Testis (tissue), 3 donors: ENCODE data around the gene DEFB124. TPM values are rescaled to one million over a fixed set of nuclear protein-coding genes. Genes with fewer than 3 reads are reported as not detected.

Experiments used
- DNase-seq: peaks from one replicate; pipeline ENCODE4 v3.0.0-alpha.2; 2019
- H3K27ac ChIP-seq, 2 donors: fragments of 200-600 bp; sonication (generic); one replicate each; pipeline ENCODE4 v1.5.1; 2019
- H3K27me3 ChIP-seq: fragments of 200-600 bp; sonication (generic); one replicate; pipeline ENCODE4 v1.5.1; 2019
- H3K36me3 ChIP-seq: fragments of 200-600 bp; sonication (generic); one replicate; pipeline ENCODE4 v1.5.1; 2017; ENCODE audit warnings: low read depth; ENCODE audit errors: missing control alignments
- H3K4me1 ChIP-seq: fragments of 200-600 bp; sonication (generic); one replicate; pipeline ENCODE4 v1.5.1; 2019
- H3K4me3 ChIP-seq, 2 donors: fragments of 200-600 bp; sonication (generic); one replicate each; pipeline ENCODE4 v1.5.1; 2017 to 2019
- H3K9me3 ChIP-seq: fragments of 200-600 bp; sonication (generic); one replicate; pipeline ENCODE4 v1.5.1; 2017
- POLR2A ChIP-seq: fragments of 450-650 bp; IDR thresholded peaks from one replicate; pipeline ENCODE4 v1.6.1; 2017; ENCODE audit warnings: antibody characterized with exemption, mild to moderate bottlenecking, moderate library complexity
- WGBS, 2 donors: methylation state at CpG; one replicate each; pipeline ENCODE4 v1.1.5; 2018; 5-methylcytosine and 5-hydroxymethylcytosine counted together
- intact Hi-C: fragments of 100-400 bp; cut with DNase I; formaldehyde crosslinking; loops from one replicate; pipeline ENCODE4 v1.15.1; 2023; ENCODE audit warnings: low total_unique reads
- polyA plus RNA-seq: library from polyadenylated mRNA; stranded (reverse); fragments of 350-450 nt; fragmentation: Illumina TruSeq; extraction: RNeasy Lipid Tissue Mini Kit (QIAGEN cat#74804); gene quantifications from one replicate; pipeline ENCODE4 v1.2.3, GENCODE V29; 2014; ENCODE audit warnings: low read depth, low replicate concordance; ENCODE audit not compliant: insufficient read depth
- total RNA-seq, 2 donors: library from RNA; depleted of rRNA; stranded (reverse); fragments of >200 nt; gene quantifications; one replicate each; pipeline ENCODE4 v1.2.3, GENCODE V29; 2016
- TF ChIP-seq, protein P1 (sequence below), 3 experiments: fragments of 450-650 bp in 2 of 3; fragments of 200-600 bp in 1 of 3; sonication (generic) in 1 of 3; IDR thresholded peaks; one replicate each; pipeline ENCODE4 v1.5.1; 2016 to 2019; ENCODE audit warnings: antibody characterized with exemption in 3 of 3, mild to moderate bottlenecking in 2 of 3, moderate library complexity in 1 of 3

DEFB124 gene
- total and polyA plus RNA-seq, 3 donors from 2014 or later = 8.2 TPM; not detected in 2

DNA sequence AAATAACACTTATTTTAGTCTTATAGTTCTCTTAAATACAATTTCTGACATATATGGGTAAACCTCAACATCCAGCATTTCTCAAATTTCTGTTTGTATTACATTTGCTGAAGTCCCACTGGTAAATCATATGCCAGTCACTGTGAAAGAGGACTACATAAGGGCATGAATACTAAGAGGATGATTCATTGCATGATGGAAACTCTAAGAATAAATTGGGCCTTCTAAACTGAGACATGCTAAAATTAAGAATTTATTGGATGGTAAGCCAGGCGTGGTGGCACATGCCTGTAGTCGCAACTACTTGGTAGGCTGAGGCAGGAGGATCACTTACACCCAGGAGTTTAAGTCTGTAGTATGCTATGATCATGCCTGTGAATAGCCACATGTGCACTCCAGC, 22.4 kb downstream of the DEFB124 start:
- Histone ChIP-seq H3K9me3 (no peaks in the 10 kb centered on the region), H3K27me3 (no peaks in the 10 kb centered on the region), H3K36me3 (no peaks in the 10 kb centered on the region), H3K4me1 (no peaks in the 10 kb centered on the region), H3K4me3 (no peak overlapping the region), H3K27ac (no peak overlapping the region)
- 88 to 93% methylated on average over 2 of the region's 2 CpGs for WGBS, 2 donors
- no peak for TF ChIP-seq POLR2A
- TF ChIP-seq, protein P1, sequence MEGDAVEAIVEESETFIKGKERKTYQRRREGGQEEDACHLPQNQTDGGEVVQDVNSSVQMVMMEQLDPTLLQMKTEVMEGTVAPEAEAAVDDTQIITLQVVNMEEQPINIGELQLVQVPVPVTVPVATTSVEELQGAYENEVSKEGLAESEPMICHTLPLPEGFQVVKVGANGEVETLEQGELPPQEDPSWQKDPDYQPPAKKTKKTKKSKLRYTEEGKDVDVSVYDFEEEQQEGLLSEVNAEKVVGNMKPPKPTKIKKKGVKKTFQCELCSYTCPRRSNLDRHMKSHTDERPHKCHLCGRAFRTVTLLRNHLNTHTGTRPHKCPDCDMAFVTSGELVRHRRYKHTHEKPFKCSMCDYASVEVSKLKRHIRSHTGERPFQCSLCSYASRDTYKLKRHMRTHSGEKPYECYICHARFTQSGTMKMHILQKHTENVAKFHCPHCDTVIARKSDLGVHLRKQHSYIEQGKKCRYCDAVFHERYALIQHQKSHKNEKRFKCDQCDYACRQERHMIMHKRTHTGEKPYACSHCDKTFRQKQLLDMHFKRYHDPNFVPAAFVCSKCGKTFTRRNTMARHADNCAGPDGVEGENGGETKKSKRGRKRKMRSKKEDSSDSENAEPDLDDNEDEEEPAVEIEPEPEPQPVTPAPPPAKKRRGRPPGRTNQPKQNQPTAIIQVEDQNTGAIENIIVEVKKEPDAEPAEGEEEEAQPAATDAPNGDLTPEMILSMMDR (IDR thresholded peaks at IDR 0.05) = no peak
- intact Hi-C loops = no loop called here
- DNase-seq = no peak

GRCh38 chr20:31449511-31450414, 25.2 kb downstream of the DEFB124 start:
- H3K4me3 ChIP-seq = no peak overlapping the region
- TF ChIP-seq, protein P1 (IDR thresholded peaks at IDR 0.05) = no peak
- TF ChIP-seq POLR2A = no peak
- no peaks in the 10 kb centered on the region for H3K36me3 ChIP-seq
- peak overlapping the region in 1 of 2 donors; percentile 29 for H3K27ac ChIP-seq
- DNase-seq = no peak
- peaks cover 13% of the 10 kb centered on the region for H3K4me1 ChIP-seq
- no peaks in the 10 kb centered on the region for H3K27me3 ChIP-seq
- no peaks in the 10 kb centered on the region for H3K9me3 ChIP-seq
- 60 to 68% methylated on average over 8 of the region's 8 CpGs for WGBS, 2 donors
- intact Hi-C loops = no loop called here

DNA sequence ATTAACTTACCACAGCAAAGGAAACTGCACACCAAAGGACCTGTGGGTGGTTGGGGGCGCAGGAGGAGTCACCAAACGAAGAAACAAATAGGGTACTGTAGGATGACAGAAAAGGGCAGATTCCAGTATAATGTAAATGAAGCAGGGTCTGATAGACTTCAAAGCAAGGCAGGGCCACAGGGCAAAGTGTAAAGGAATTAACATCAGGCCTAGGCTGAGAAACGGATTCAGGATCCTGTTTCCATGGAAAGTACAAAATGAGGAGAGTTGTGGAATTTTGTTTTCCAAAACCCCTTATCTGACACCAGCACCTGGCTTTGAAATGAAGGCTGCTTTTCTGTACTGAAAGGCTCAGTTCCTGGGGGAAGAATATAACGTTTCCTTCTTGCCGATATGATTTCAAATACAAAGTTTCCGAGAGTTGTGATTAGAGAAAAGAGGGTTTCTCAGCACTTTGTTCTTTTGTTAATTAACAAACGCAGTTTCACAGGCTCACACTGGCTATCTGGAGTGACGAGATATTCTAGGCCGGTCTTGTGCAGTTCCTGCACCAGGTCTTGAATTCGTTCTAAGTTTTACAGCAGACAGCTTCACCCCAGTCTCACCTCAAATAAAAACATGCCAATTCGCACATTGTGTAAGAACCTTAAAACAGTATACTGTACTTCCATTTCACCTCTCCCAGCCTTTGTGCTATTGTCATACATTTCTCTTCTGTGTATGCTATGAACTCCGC, 28.7 kb downstream of the DEFB124 start:
- H3K4me3 ChIP-seq = no peak overlapping the region
- H3K27ac ChIP-seq = peak overlapping the region; percentile 74
- no peak for TF ChIP-seq POLR2A
- TF ChIP-seq, protein P1 (IDR thresholded peaks at IDR 0.05) = no peak
- peaks cover 13% of the 10 kb centered on the region for H3K4me1 ChIP-seq
- H3K9me3 ChIP-seq = no peaks in the 10 kb centered on the region
- intact Hi-C loops = no loop called here
- DNase-seq = peak; percentile 68
- 29 to 40% methylated on average over 12 of the region's 12 CpGs for WGBS, 2 donors
- no peaks in the 10 kb centered on the region for H3K27me3 ChIP-seq
- no peaks in the 10 kb centered on the region for H3K36me3 ChIP-seq

GRCh38 chr20:31440012-31440659, 34.8 kb downstream of the DEFB124 start, which contains the start of gene DEFB123:
Gene DEFB123 (plus strand): TSS chr20:31440632. CDS start chr20:31440699, 67 bp downstream.
- intact Hi-C loops = no loop called here
- H3K36me3 ChIP-seq = no peaks in the 10 kb centered on the region
- no peaks in the 10 kb centered on the region for H3K9me3 ChIP-seq
- DNase-seq = peak; percentile 87
- peak within 1 kb of the TSS; percentile 50 to 68 for H3K27ac ChIP-seq
- WGBS, 2 donors = 74 to 80% methylated on average over 15 to 16 of the region's 16 CpGs
- no peaks in the 10 kb centered on the region for H3K27me3 ChIP-seq
- TF ChIP-seq, protein P1 (IDR thresholded peaks at IDR 0.05) = peak; percentile 55 to 58 (median 56)
- TF ChIP-seq POLR2A = no peak
- H3K4me1 ChIP-seq = no peaks in the 10 kb centered on the region
- H3K4me3 ChIP-seq = peak within 1 kb of the TSS; percentile 9 to 58
